Body of pancreas (tissue), 4 donors: ENCODE measurements around the gene ASCC3.

Experiments used
- CTCF ChIP-seq, 7 experiments: fragments of 450-650 bp in 4 of 7; fragments of 200-600 bp in 3 of 7; sonication (generic) in 3 of 7; IDR thresholded peaks; one replicate each; pipeline ENCODE4 v1.5.1; 2016 to 2019; ENCODE audit warnings: antibody characterized with exemption in 7 of 7
- POLR2A ChIP-seq, 3 donors: fragments of 450-650 bp; IDR thresholded peaks; one replicate each; pipeline ENCODE4 v1.6.1; 2016; ENCODE audit warnings: antibody characterized with exemption in 3 of 3, mild to moderate bottlenecking in 2 of 3

GRCh38 chr6:100472674-100473073 lies 408.5 kb downstream of the ASCC3 start:
- TF ChIP-seq CTCF (IDR thresholded peaks at IDR 0.05) (no peak), POLR2A (IDR thresholded peaks at IDR 0.05) (no peak)
